Activated CD8-positive, alpha-beta T cell treated with anti-CD3 and anti-CD28 coated beads for 36 hours (primary cell): Measurements from ENCODE around the gene ZFC3H1. TPM values are rescaled to one million over a fixed set of nuclear protein-coding genes. Genes with fewer than 3 reads are reported as not detected.
"Not testable (repeated sequence)": the region's sequence is repeated elsewhere in the genome, so short reads cannot be mapped to it uniquely, and the experiment has no call there.

Experiments
- ATAC-seq: fragments of 200-7000 bp; cut with Tn5 transposase; one replicate; pipeline ENCODE4 v1.10.0; 2021; ENCODE audit warnings: mild to moderate bottlenecking, moderate library complexity
- CTCF ChIA-PET: fragments of 350-600 bp; sonication (Branson Sonifier 250); formaldehyde crosslinking; loops from one replicate; lab custom pipeline; 2021; ENCODE audit warnings: antibody characterized with exemption; lab: Charles Lee
- POLR2A ChIA-PET: fragments of 350-600 bp; sonication (Branson Sonifier 250); formaldehyde crosslinking; loops from one replicate; lab custom pipeline; 2021; ENCODE audit warnings: antibody characterized with exemption; lab: Charles Lee
- DNase-seq: peaks from one replicate; pipeline ENCODE4 v3.0.0-alpha.2; 2020
- H3K27ac Mint-ChIP-seq: one replicate; pipeline ENCODE4 v1.8.0; 2021; ENCODE audit warnings: mild to moderate bottlenecking, mixed read lengths
- H3K27me3 Mint-ChIP-seq: one replicate; pipeline ENCODE4 v1.8.0; 2021; ENCODE audit warnings: mixed read lengths
- H3K36me3 Mint-ChIP-seq: one replicate; pipeline ENCODE4 v1.8.0; 2021; ENCODE audit warnings: low read depth, mixed read lengths
- H3K4me1 Mint-ChIP-seq: one replicate; pipeline ENCODE4 v1.8.0; 2021; ENCODE audit warnings: low read depth, mixed read lengths
- H3K4me3 Mint-ChIP-seq: one replicate; pipeline ENCODE4 v1.8.0; 2021; ENCODE audit warnings: mild to moderate bottlenecking, moderate library complexity, mixed read lengths
- H3K9me3 Mint-ChIP-seq: one replicate; pipeline ENCODE4 v1.8.0; 2021; ENCODE audit warnings: mixed read lengths
- intact Hi-C: fragments of 100-400 bp; cut with micrococcal nuclease; formaldehyde crosslinking; loops from one replicate; pipeline ENCODE4 v1.10.0; 2022
- total RNA-seq, 2 experiments: library from RNA; stranded (reverse); gene quantifications; one replicate each; pipeline ENCODE4 v1.2.3, GENCODE V29; 2021
- TF ChIP-seq, protein P1 (sequence below): fragments of 200-600 bp; IDR thresholded peaks from one replicate; pipeline ENCODE4 v1.8.0; 2022; ENCODE audit warnings: antibody characterized with exemption, mild to moderate bottlenecking

Gene ZFC3H1
- total RNA-seq, 2 experiments from 2014 or later: 47.1 to 58.4 TPM

DNA sequence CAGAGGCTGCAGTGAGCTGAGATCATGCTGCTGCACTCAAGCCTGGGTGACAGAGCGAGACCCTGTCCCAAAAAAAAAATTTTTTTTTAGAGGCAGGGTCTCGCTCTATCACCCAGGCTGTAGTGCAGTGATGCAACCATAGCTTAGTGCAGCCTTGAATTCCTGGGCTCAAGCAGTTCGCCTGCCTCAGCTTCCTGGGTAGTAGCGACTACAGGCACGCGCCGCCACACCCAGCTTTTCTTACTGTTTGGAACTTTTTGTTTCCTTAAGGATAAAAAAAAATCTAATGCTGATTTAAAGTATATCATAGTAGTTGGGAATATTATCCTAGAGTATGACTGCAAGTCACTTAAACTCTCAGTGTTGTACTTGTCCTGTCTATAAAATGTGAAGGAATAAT lies 29.5 kb upstream of the ZFC3H1 start:
- DNase-seq (no peak), ATAC-seq (no peak)
- ChIA-PET POLR2A (no interaction called here), CTCF (no interaction called here)
- Mint-ChIP-seq H3K9me3 (no peaks in the 10 kb centered on the region), H3K27ac (no peak overlapping the region), H3K27me3 (no peaks in the 10 kb centered on the region), H3K36me3 (peaks cover 2% of the 10 kb centered on the region), H3K4me3 (no peak overlapping the region), H3K4me1 (peaks cover 8% of the 10 kb centered on the region)
- TF ChIP-seq, protein P1, sequence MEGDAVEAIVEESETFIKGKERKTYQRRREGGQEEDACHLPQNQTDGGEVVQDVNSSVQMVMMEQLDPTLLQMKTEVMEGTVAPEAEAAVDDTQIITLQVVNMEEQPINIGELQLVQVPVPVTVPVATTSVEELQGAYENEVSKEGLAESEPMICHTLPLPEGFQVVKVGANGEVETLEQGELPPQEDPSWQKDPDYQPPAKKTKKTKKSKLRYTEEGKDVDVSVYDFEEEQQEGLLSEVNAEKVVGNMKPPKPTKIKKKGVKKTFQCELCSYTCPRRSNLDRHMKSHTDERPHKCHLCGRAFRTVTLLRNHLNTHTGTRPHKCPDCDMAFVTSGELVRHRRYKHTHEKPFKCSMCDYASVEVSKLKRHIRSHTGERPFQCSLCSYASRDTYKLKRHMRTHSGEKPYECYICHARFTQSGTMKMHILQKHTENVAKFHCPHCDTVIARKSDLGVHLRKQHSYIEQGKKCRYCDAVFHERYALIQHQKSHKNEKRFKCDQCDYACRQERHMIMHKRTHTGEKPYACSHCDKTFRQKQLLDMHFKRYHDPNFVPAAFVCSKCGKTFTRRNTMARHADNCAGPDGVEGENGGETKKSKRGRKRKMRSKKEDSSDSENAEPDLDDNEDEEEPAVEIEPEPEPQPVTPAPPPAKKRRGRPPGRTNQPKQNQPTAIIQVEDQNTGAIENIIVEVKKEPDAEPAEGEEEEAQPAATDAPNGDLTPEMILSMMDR: no peak
- intact Hi-C loops: no loop called here

DNA sequence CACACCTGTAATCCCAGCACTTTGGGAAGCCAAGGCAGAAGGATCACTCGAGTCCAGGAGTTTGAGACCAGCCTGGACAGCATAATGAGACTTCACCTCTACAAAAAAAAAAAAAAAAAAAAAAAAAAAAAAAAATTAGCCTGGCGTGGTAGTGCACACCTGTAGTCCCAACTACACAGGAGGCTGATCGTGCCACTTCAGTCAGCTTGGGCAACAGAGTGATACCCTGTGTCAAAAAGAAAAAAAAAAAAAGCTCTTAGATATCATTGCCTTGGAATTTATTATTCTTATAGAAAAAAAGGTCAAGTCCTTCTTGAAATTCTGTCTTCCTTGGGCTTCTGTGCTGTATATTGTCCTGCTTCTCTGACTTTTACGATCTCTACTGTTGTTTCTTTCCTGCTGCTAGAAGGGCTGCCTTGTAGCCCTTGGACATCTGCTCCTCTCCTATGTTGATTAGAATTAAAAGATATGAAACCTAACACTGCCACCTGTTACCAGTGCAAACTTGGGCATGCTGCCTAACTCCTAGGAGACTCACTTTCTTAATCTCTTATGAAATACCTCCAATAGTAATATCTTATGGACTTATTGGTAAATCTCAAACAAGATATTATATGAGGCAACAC lies 28.0 kb upstream of the ZFC3H1 start:
- no peaks in the 10 kb centered on the region for H3K36me3 Mint-ChIP-seq
- intact Hi-C loops: no loop called here
- no peaks in the 10 kb centered on the region for H3K9me3 Mint-ChIP-seq
- ChIA-PET POLR2A (no interaction called here), CTCF (no interaction called here)
- no peak overlapping the region for H3K27ac Mint-ChIP-seq
- ATAC-seq: no peak
- H3K27me3 Mint-ChIP-seq: no peaks in the 10 kb centered on the region
- peaks cover 15% of the 10 kb centered on the region for H3K4me1 Mint-ChIP-seq
- H3K4me3 Mint-ChIP-seq: no peak overlapping the region
- TF ChIP-seq, protein P1: no peak
- no peak for DNase-seq

DNA sequence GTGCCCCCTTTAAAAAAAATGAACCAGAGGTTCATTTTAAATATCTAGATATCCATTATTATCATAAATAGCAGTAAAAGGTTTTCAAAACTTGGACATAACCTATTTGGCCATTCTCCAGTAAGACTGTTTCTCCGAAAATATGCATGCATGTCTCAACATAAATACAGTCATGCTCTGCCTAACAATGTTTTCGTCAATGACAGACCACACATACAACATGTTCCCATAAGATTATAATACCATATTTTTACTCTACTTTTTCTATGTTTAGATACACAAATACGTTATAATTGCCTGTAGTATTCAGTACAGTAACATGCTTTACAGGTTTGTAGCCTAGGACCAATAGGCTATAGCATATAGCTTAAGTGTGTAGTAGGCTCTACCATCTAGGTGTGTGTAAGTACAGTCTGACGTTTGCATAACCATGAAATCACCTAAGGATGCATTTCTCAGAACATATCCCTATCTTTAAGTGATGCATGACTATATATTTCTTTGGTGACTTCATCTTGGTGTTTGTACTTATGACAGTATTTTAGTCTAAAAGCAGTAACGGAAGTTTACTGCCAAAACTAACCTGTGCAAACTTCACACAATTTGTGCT lies 25.4 kb upstream of the ZFC3H1 start:
- H3K4me1 Mint-ChIP-seq: peaks cover 17% of the 10 kb centered on the region
- intact Hi-C loops: no loop called here
- no peak overlapping the region for H3K27ac Mint-ChIP-seq
- ChIA-PET CTCF (no interaction called here), POLR2A (no interaction called here)
- no peaks in the 10 kb centered on the region for H3K36me3 Mint-ChIP-seq
- H3K4me3 Mint-ChIP-seq: no peak overlapping the region
- no peaks in the 10 kb centered on the region for H3K27me3 Mint-ChIP-seq
- ATAC-seq (no peak), DNase-seq (no peak)
- TF ChIP-seq, protein P1: no peak
- H3K9me3 Mint-ChIP-seq: no peaks in the 10 kb centered on the region

DNA sequence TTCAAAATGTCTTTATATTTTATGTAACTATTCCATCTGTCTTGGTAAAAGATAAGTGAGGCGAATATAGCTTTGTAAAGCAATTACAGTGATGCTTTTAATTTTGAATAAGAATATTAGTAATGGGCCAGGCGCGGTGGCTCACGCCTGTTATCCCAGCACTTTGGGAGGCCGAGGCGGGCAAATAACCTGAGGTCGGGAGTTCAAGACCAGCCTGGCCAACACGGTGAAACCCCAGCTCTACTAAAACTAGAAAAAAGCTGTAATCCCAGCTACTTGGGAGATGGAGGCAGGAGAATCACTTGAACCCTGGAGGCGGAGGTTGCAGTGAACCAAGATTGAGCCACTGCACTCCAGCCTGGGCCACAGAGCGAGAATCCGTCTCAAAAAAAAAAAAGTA lies 23.5 kb upstream of the ZFC3H1 start:
- Mint-ChIP-seq H3K4me3 (peak overlapping the region; percentile 94), H3K4me1 (peaks cover 19% of the 10 kb centered on the region)
- not testable (repeated sequence) for H3K27ac Mint-ChIP-seq, H3K36me3 Mint-ChIP-seq, H3K27me3 Mint-ChIP-seq, DNase-seq, ATAC-seq, H3K9me3 Mint-ChIP-seq
- POLR2A ChIA-PET: interaction anchor here (0.6 to 4.7 kb wide), 2 partner anchors 24 to 504 kb away, joined by 3 to 75 read pairs; partner anchors contain the start of genes THAP2 and ZFC3H1
- intact Hi-C loops: loop anchor here (2.0 kb wide), 1 partner anchor 24 kb away; the partner anchor contains the start of gene ZFC3H1
- CTCF ChIA-PET: interaction anchor here (0.6 to 4.6 kb wide), 7 partner anchors 10 to 146 kb away, joined by 3 to 43 read pairs (median 7); partner anchors contain the start of gene RAB21

DNA sequence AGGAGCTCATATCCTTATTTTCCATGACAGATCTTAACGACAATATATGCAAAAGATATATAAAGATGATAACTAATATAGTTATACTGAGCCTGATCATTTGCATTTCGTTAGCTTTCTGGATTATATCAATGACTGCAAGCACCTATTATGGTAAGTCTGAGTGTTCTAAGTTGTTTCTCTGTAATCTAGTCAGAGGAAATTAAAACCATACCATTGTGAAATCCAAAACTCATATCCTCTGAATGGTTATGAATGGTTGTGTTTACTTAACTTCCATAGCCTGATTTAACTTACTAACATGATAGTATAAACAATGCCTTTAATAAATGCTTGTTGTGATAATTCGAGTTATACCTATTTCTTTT lies 23.0 kb upstream of the ZFC3H1 start:
- TF ChIP-seq, protein P1: no peak
- ChIA-PET POLR2A (interaction anchor here (0.6 to 4.7 kb wide), 5 partner anchors 15 to 61 kb away, joined by 3 to 75 read pairs (median 5); partner anchors contain the start of genes THAP2 and ZFC3H1), CTCF (interaction anchor here (0.6 to 4.6 kb wide), 12 partner anchors 10 to 147 kb away, joined by 3 to 43 read pairs (median 6); partner anchors contain the start of genes RAB21, THAP2 and ZFC3H1)
- Mint-ChIP-seq H3K27me3 (no peaks in the 10 kb centered on the region), H3K27ac (peak overlapping the region; percentile 94), H3K9me3 (no peaks in the 10 kb centered on the region), H3K4me1 (peaks cover 19% of the 10 kb centered on the region), H3K4me3 (peak overlapping the region; percentile 94), H3K36me3 (no peaks in the 10 kb centered on the region)
- DNase-seq: no peak
- intact Hi-C loops: loop anchor here (2.0 kb wide), 1 partner anchor 24 kb away; the partner anchor contains the start of gene ZFC3H1
- ATAC-seq: no peak
